PFSK-1 (cell line): Measurements from ENCODE around the gene SLC18A3.

ENCODE experiments used
- FOXP2 ChIP-seq: optimal IDR thresholded peaks from 2 replicates; pipeline ENCODE3; 2011; ENCODE audit warnings: borderline replicate concordance, control low read depth, inconsistent platforms; ENCODE audit not compliant: insufficient read depth; ENCODE audit errors: extremely low read length, extremely low read depth
- POLR2AphosphoS5 ChIP-seq: IDR thresholded peaks from 2 replicates; pipeline ENCODE4 v1.6.1; 2012; ENCODE audit warnings: low read depth, mild to moderate bottlenecking, control low read depth, low read length, moderate library complexity
- REST ChIP-seq, 2 experiments: IDR thresholded peaks; 2 replicates each; pipeline versions ENCODE4 v1.6.1 to v1.8.0; 2011 to 2012; ENCODE audit warnings: low read depth in 2 of 2, low read length in 2 of 2, control low read depth in 1 of 2, inconsistent platforms in 1 of 2, mild to moderate bottlenecking in 1 of 2, moderate library complexity in 1 of 2; ENCODE audit not compliant: insufficient read depth in 1 of 2
- SIN3A ChIP-seq: IDR thresholded peaks from 2 replicates; pipeline ENCODE4 v1.6.1; 2012; ENCODE audit warnings: mild to moderate bottlenecking, low read length, moderate library complexity, borderline replicate concordance; ENCODE audit not compliant: insufficient read depth
- TAF1 ChIP-seq: IDR thresholded peaks from 2 replicates; pipeline ENCODE4 v1.6.1; 2012; ENCODE audit warnings: low read length, control low read depth, borderline replicate concordance; ENCODE audit not compliant: insufficient read depth

The SLC18A3 gene

GRCh38 chr10:49645871-49646870, 36.1 kb downstream of the SLC18A3 start:
- TF ChIP-seq FOXP2, result no peak
- TF ChIP-seq REST (IDR thresholded peaks at IDR 0.05; ENCODE audit: insufficient read depth in 1 of 2, low read depth in 2 of 2, low read length in 2 of 2), result no peak
- no peak for TF ChIP-seq POLR2AphosphoS5
- no peak for TF ChIP-seq TAF1
- TF ChIP-seq SIN3A, result no peak

GRCh38 chr10:49647554-49647953, 37.4 kb downstream of the SLC18A3 start:
- no peak for TF ChIP-seq SIN3A
- TF ChIP-seq TAF1, result no peak
- no peak for TF ChIP-seq REST (IDR thresholded peaks at IDR 0.05; ENCODE audit: insufficient read depth in 1 of 2, low read depth in 2 of 2, low read length in 2 of 2)

GRCh38 chr10:49647985-49648795, 38.1 kb downstream of the SLC18A3 start:
- TF ChIP-seq SIN3A, result no peak
- TF ChIP-seq REST (IDR thresholded peaks at IDR 0.05; ENCODE audit: insufficient read depth in 1 of 2, low read depth in 2 of 2, low read length in 2 of 2), result no peak
- TF ChIP-seq FOXP2, result no peak
- TF ChIP-seq TAF1, result no peak
- no peak for TF ChIP-seq POLR2AphosphoS5

- TF ChIP-seq TAF1 (no peak), FOXP2 (no peak)
Observed at GRCh38 chr10:49649294-49649693, 39.2 kb downstream of the SLC18A3 start.

GRCh38 chr10:49649936-49650723, 40.0 kb downstream of the SLC18A3 start:
- TF ChIP-seq FOXP2 (no peak), REST (IDR thresholded peaks at IDR 0.05; ENCODE audit: insufficient read depth in 1 of 2, low read depth in 2 of 2, low read length in 2 of 2) (no peak), POLR2AphosphoS5 (no peak), TAF1 (no peak), SIN3A (no peak)
